Activated T-cell treated with anti-CD3 and anti-CD28 coated beads, Interleukin-2, amount 50 U/mL, for 24 hours (primary cell): ENCODE measurements around the gene ZNF425.

ENCODE experiments used
- DNase-seq: peaks from one replicate; pipeline ENCODE4 v3.0.0-alpha.2; 2020
- H3K27ac Mint-ChIP-seq: 2 replicates; pipeline ENCODE4 v1.8.0; 2020; ENCODE audit warnings: mild to moderate bottlenecking, mixed read lengths
- H3K27me3 Mint-ChIP-seq: 2 replicates; pipeline ENCODE4 v1.8.0; 2020; ENCODE audit warnings: mixed read lengths
- H3K36me3 Mint-ChIP-seq: 2 replicates; pipeline ENCODE4 v1.8.0; 2020; ENCODE audit warnings: low read depth, mixed read lengths
- H3K4me1 Mint-ChIP-seq: 2 replicates; pipeline ENCODE4 v1.8.0; 2020; ENCODE audit warnings: low read depth, mixed read lengths
- H3K4me3 Mint-ChIP-seq: 2 replicates; pipeline ENCODE4 v1.8.0; 2020; ENCODE audit warnings: mild to moderate bottlenecking, moderate library complexity, mixed read lengths
- H3K9me3 Mint-ChIP-seq: 2 replicates; pipeline ENCODE4 v1.8.0; 2020; ENCODE audit warnings: mixed read lengths

The ZNF425 gene, protein sequence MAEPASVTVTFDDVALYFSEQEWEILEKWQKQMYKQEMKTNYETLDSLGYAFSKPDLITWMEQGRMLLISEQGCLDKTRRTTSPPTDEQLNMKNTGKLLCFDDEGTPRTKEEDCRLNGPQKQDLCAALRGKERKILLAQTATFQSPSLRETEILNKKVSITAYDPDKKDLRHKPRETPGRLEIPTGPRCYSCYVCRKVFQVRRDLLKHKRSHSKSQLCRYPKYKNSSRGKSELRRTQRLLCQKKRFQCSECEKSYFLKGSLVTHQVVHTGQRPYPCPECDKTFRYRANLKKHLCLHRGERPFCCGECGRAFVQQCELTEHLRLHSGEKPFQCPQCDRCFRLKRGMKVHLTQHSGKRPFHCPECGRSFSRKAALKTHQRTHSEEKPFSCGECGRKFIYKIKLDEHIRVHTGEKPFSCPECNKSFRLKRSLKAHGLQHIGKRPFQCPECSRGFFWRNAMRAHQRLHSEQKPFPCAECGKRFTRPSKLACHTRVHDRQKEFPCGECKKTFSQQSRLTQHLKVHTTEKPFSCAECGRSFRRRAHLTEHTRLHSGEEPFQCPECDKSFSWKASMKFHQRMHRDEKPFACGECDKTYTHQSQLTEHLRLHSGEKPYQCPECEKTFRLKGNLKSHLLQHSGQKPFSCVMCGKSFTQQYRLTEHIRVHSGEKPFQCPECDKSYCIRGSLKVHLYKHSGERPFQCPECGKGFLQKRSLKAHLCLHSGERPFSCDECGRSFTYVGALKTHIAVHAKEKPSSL

DNA sequence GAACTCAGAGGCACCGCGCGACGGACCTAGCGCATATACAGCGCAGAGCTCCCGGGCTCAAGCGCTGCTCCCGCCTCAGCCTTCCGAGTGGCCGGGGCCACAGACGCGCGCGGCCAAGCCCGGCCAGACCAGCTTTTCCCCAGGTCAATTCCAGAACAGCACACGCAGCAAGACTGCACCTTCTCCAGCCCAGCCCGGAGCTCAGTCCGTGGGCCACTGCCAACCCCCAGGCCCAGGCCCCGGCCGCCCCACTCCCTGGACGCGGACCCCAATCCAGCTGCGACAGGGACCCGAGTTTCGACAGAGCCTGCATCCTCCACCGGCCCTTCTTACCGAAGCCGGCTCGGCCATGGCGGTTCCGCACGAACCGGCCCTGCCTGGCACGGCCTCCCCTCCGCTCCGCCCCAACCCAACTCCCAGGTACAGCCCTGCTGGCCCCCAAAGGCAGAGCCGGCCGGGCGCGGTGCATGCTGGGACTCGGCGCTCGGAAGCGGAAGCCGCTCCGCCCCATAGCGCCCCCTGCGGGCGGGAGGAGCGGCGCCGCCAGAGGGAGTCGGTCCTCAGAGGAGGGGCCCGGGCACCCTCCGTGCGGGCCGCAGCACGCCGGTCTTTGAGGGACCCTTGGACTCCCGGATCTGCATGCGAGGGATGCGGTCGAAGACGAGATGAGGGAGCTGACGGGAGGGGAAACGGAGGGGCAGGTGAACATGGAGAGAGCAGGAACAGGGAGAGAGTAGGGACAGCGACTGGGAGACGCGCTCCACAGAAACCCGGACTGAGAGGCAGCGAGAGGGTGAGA, at the start of gene ZNF425:
Gene ZNF425 (minus strand): TSS at position 462 of the 799 bp plus-strand sequence. CDS start 111 bp downstream, at position 351.
- DNase-seq = peak; percentile 98
- no peaks in the 10 kb centered on the region for H3K27me3 Mint-ChIP-seq
- H3K36me3 Mint-ChIP-seq = peaks cover 55% of the 10 kb centered on the region
- peak within 1 kb of the TSS; percentile 100 for H3K27ac Mint-ChIP-seq
- peak within 1 kb of the TSS; percentile 93 for H3K4me3 Mint-ChIP-seq
- H3K4me1 Mint-ChIP-seq = peaks cover 24% of the 10 kb centered on the region
- H3K9me3 Mint-ChIP-seq = peaks cover 7% of the 10 kb centered on the region

DNA sequence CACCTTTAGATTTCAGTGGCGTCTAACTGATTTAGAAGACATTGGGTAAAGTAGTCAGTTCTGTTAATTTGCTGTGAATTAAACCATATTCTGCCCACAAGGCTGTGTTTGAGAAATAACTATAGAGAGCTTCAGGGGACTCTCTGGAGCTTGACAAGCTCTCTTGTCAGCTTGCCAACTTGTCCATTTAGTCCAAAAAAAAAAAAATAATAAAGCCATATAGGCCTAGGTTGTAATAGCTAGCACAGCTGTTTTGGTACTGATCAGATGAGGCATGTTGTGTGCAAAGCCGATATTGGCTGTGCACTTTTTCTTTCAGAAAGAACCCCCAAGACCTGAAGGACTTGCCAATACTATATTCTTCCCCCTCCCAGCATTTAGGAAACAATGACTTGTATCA, 49.0 kb upstream of the ZNF425 start:
- no peaks in the 10 kb centered on the region for H3K27me3 Mint-ChIP-seq
- H3K36me3 Mint-ChIP-seq = peaks cover 85% of the 10 kb centered on the region
- H3K4me1 Mint-ChIP-seq = no peaks in the 10 kb centered on the region
- H3K4me3 Mint-ChIP-seq = no peak overlapping the region
- H3K9me3 Mint-ChIP-seq = no peaks in the 10 kb centered on the region
- DNase-seq = no peak
- no peak overlapping the region for H3K27ac Mint-ChIP-seq

DNA sequence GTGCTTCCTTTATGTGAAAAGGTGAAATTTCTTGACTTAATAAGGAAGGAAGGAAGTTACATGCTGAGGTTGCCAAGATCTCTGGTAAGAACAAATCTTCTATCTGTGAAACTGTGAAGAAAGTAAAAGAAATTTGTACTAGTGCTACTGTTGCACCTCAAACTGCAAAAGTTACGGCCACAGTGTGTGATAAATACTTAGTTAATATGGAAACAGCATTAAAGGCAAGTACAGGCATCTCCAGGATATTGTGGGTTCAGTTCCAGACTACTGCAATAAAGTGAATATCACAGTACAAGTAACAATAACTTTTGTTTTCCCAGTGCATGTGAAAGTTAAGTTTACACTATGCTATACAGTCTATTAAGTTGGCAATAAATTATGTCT, 46.4 kb upstream of the ZNF425 start:
- Mint-ChIP-seq H3K36me3 (peaks cover 83% of the 10 kb centered on the region), H3K27ac (peak overlapping the region; percentile 44)

DNA sequence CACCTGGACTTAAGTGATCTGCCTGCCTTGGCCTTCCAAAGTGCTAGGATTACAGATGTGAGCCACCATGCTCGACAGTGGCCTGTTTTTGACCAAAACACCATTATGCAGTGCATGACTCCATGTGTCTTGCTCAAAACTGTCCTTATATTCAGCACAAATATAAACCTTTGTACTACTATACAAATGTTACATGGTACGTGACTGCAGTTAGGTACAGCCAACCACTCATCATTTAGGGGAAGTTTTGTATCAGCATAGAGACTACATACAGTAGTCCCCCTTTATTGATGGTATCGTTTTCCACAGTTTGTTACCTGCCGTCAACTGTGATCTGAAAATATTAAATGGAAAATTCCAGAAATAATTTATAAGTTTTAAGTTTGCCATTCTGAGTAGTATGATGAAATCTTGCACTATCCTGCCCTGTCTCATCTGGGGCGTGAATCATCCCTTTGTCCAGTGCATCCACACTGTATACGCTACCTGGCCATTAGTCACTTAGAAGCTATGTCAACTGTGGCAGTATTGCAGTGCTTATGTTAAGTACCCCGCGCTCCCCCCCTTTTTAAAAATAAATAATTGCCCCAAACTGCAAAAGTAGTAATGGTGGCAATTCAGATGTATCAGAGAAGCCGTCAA, 45.9 kb upstream of the ZNF425 start:
- Mint-ChIP-seq H3K4me3 (no peak overlapping the region), H3K27ac (peak overlapping the region; percentile 26), H3K9me3 (no peaks in the 10 kb centered on the region), H3K27me3 (no peaks in the 10 kb centered on the region), H3K36me3 (peaks cover 83% of the 10 kb centered on the region), H3K4me1 (no peaks in the 10 kb centered on the region)
- no peak for DNase-seq

More for the DNA sequence above, 46.4 kb upstream of the ZNF425 start:
- Mint-ChIP-seq H3K9me3 (no peaks in the 10 kb centered on the region), H3K4me3 (no peak overlapping the region), H3K27me3 (no peaks in the 10 kb centered on the region), H3K4me1 (no peaks in the 10 kb centered on the region)
- DNase-seq = no peak

DNA sequence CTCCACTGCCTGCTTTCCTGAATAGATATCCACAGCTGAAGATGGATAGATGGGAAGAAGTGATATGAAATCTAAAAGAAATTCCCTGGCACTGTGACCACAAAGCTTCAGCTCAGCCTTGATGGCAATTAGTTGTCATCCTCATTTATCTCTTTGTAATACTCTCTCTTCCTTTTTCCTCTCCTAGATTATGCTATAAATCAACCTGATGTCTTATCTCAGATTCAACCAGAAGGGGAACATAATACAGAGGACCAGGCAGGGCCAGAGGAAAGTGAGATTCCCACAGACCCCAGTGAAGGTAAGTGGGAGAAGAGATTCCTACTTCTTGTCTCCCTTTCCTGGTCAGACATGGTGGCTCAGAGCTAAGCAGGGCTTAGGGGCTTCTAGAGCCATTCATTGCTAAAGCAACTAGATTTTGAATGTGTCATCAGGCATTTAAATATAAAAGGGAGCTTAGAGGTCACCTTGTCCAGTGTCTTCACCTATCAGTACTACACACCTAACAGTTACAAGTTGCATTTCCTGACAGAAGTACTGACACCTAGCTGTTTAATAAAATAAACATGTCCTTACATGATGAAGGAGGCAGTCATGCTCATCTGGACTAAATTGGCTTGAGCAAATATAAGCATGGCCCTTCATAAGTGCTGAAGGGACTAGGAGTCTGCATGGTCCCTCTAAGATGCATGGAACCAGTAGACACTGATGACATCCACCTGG, 40.7 kb upstream of the ZNF425 start:
- no peaks in the 10 kb centered on the region for H3K9me3 Mint-ChIP-seq
- H3K27me3 Mint-ChIP-seq = no peaks in the 10 kb centered on the region
- H3K4me1 Mint-ChIP-seq = no peaks in the 10 kb centered on the region
- peaks cover 83% of the 10 kb centered on the region for H3K36me3 Mint-ChIP-seq
- peak overlapping the region; percentile 73 for H3K27ac Mint-ChIP-seq
- no peak overlapping the region for H3K4me3 Mint-ChIP-seq
- DNase-seq = no peak

DNA sequence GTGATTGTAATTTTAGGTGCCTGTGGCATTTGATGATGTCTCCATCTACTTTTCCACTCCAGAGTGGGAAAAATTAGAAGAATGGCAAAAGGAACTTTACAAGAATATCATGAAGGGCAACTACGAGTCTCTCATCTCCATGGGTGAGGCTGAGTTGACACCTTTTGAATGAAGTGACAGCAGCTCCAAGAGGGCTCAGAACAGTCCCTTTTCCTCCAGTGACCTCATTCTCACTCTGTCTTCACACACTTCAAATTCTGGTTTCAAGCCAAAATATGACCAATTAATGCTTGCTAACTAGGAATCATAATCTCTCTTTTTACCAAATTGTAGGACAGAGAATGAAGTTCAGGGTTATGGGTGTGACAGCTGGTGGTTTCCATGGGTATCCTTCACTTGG, 40.0 kb upstream of the ZNF425 start:
- peak overlapping the region; percentile 73 for H3K27ac Mint-ChIP-seq
- no peak overlapping the region for H3K4me3 Mint-ChIP-seq
- H3K36me3 Mint-ChIP-seq = peaks cover 84% of the 10 kb centered on the region
- peaks cover 4% of the 10 kb centered on the region for H3K4me1 Mint-ChIP-seq
- DNase-seq = no peak
- no peaks in the 10 kb centered on the region for H3K9me3 Mint-ChIP-seq
- H3K27me3 Mint-ChIP-seq = no peaks in the 10 kb centered on the region

DNA sequence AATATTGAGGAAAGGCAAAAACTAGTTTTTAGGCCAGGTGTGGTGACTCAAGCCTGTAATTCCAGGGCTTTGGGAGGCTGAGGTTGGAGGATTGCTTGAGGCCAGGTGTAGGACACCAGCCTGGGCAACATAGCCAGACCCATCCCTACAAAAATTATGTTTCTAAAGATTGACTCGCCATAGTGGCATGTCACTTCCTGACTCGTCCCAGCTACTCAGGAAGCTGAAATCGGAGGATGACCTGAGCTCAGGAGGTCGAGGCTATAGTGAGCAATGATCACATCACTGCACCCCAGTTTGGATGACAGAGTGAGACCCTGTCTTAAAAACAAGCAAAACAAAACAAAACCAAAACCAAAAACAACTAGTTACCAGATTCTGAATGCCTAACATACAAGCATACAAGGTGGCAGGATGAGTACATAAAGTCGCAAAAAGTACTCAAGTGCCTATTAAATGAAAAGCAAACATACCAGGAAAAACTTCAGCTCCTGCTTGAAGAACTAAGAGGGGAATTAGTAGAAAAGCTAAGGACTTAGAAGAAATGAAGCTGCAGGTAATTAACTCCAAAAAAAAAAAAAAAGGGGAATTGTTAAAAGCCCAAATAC, 35.2 kb upstream of the ZNF425 start:
- H3K27ac Mint-ChIP-seq = peak overlapping the region; percentile 81
- H3K36me3 Mint-ChIP-seq = peaks cover 87% of the 10 kb centered on the region
- no peaks in the 10 kb centered on the region for H3K9me3 Mint-ChIP-seq
- no peak overlapping the region for H3K4me3 Mint-ChIP-seq
- peaks cover 20% of the 10 kb centered on the region for H3K4me1 Mint-ChIP-seq
- DNase-seq = no peak
- H3K27me3 Mint-ChIP-seq = no peaks in the 10 kb centered on the region

DNA sequence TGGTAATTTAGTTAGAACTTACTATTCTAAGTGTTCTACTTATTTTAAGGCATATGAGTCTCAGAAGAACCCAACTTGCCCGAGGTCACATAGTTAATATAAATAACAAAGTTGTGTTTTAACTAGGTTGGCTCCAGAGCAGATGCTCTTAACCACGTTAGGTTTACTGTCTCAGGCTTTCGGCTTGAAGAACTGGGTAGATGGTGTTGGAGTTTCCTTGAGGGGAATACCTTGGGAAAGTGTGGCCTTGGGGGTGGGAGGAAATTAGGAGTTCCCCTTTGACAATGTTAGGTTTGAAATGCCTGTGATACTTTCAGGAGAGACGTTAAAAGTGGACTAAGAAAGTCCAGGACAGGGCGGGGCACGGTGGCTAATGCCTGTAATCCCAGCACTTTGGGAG, 30.8 kb upstream of the ZNF425 start:
- H3K9me3 Mint-ChIP-seq = no peaks in the 10 kb centered on the region
- no peak for DNase-seq
- peaks cover 86% of the 10 kb centered on the region for H3K36me3 Mint-ChIP-seq
- no peak overlapping the region for H3K4me3 Mint-ChIP-seq
- no peaks in the 10 kb centered on the region for H3K27me3 Mint-ChIP-seq
- no peak overlapping the region for H3K27ac Mint-ChIP-seq
- H3K4me1 Mint-ChIP-seq = peaks cover 33% of the 10 kb centered on the region

DNA sequence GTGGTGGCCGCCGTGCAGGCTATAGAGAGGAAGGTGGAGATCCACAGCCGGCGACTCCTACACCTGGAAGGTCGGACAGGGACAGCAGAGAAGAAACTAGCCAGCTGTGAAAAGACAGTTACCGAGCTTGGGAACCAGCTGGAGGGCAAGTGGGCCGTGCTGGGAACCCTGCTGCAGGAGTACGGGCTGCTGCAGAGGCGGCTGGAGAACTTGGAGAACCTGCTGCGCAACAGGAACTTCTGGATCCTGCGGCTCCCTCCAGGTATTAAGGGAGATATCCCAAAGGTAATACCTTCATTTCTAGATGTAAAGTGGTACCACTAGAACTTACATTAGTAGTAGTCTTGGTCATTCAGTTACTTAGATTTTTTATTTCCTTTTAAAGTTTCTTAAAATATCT, 27.9 kb upstream of the ZNF425 start:
- DNase-seq = no peak
- Mint-ChIP-seq H3K9me3 (no peaks in the 10 kb centered on the region), H3K27me3 (no peaks in the 10 kb centered on the region), H3K36me3 (peaks cover 71% of the 10 kb centered on the region), H3K4me3 (no peak overlapping the region), H3K27ac (no peak overlapping the region), H3K4me1 (peaks cover 33% of the 10 kb centered on the region)

DNA sequence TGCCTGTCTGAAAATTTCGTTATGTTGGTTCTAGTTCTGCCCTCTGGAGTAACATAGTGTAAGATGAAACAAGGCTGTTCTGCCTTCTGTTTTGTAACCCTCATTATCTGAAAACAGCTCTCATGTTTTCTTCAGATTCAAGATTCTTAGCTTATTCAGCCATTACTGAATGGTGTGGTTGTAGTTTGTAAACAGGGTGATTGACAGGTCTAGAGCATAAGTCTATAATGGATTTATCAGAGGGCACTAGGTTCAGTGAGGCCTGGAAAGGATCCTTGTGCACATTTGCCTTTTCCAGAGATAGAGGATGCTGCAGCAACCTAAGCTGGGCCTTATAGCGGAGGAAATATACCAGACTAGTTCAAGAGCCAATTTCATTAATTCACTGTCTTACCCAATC, 27.2 kb upstream of the ZNF425 start:
- Mint-ChIP-seq H3K4me1 (peaks cover 39% of the 10 kb centered on the region), H3K4me3 (no peak overlapping the region), H3K27ac (no peak overlapping the region), H3K9me3 (no peaks in the 10 kb centered on the region), H3K27me3 (no peaks in the 10 kb centered on the region), H3K36me3 (peaks cover 73% of the 10 kb centered on the region)
- no peak for DNase-seq

DNA sequence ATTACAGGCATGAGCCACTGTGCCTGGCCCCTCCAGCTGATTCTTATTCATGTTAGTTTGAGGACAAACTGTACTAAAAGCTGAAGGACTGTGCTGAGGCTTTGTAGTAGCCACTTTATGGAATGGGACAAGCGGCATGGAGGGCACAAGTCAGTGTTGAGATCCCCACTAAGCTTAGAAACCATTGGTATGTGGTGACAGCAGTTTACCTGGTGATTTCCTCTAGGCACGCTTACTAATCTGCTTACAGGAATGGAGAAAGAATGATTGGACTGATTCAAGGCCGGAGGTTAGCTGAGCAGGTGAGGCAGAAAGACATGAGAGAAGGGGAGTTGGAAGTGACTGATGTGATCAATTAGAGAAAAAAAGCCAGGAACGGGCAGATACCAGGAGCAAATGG, 24.9 kb upstream of the ZNF425 start:
- no peak overlapping the region for H3K4me3 Mint-ChIP-seq
- H3K36me3 Mint-ChIP-seq = peaks cover 58% of the 10 kb centered on the region
- H3K27ac Mint-ChIP-seq = no peak overlapping the region
- H3K9me3 Mint-ChIP-seq = no peaks in the 10 kb centered on the region
- no peaks in the 10 kb centered on the region for H3K27me3 Mint-ChIP-seq
- DNase-seq = no peak
- peaks cover 39% of the 10 kb centered on the region for H3K4me1 Mint-ChIP-seq

DNA sequence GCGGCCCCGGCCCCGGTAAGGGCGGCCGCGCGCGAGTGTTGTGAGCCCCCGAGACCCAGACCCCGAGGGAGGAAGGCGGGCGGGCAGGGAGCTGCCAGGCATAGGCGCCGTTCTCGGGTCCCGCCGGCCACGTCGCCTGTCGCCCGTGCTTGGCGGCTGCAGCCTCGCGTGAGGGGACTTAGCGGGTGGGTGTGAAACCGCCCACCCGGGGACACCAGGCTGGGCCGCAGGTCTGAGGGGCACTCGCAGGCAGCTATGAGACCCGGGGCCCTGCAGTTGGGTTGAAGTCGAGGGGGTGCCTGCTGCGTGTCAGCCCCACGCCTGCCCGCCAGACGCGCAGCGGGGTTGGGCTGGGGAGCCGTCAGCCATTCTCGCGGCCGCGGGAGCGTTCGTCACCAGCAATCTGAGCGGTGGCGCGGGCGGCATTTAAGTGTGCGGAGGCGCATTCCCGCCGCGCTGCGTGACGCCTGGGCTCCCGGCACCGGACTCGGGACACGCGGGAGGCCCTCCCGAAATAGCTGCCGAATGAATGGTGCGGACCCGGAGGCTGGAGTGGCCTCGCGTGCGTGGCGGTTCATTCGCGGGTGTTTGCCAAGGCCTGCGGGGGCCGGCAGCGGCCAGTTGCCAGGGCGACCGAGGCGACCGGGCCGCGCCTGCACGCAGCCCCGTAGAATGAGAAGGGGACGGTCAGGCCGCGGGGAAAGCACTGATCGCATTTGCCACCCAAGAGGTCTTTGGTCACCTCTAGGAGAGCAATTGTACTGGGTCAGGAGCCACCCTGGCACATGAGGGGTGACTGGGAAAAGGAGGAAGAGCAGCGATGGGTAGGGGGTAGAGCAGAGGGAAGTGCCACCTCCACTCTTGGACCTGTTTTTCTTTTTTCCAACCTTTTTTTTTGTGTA, 21.9 kb upstream of the ZNF425 start:
- peak; percentile 80 for DNase-seq
- Mint-ChIP-seq H3K9me3 (no peaks in the 10 kb centered on the region), H3K4me1 (peaks cover 41% of the 10 kb centered on the region), H3K36me3 (peaks cover 38% of the 10 kb centered on the region), H3K27me3 (no peaks in the 10 kb centered on the region), H3K4me3 (peak overlapping the region; percentile 95), H3K27ac (peak overlapping the region; percentile 89)
